Activated naive CD4-positive, alpha-beta T cell treated with anti-CD3 and anti-CD28 coated beads for 36 hours (primary cell): ENCODE results near the gene NFE2L1. TPM values are rescaled to one million over a fixed set of nuclear protein-coding genes. Genes with fewer than 3 reads are reported as not detected.

ENCODE experiments used
- CTCF ChIA-PET: fragments of 350-600 bp; sonication (Branson Sonifier 250); formaldehyde crosslinking; loops from one replicate; lab custom pipeline; 2021; ENCODE audit warnings: antibody characterized with exemption; lab: Charles Lee
- DNase-seq: peaks from one replicate; pipeline ENCODE4 v3.0.0-alpha.2; 2020
- H3K27ac Mint-ChIP-seq: one replicate; pipeline ENCODE4 v1.8.0; 2021; ENCODE audit warnings: mild to moderate bottlenecking, mixed read lengths
- H3K27me3 Mint-ChIP-seq: one replicate; pipeline ENCODE4 v1.8.0; 2021; ENCODE audit warnings: low read depth, mixed read lengths
- H3K36me3 Mint-ChIP-seq: one replicate; pipeline ENCODE4 v1.8.0; 2021; ENCODE audit warnings: low read depth, mixed read lengths
- H3K4me1 Mint-ChIP-seq: one replicate; pipeline ENCODE4 v1.8.0; 2021; ENCODE audit warnings: low read depth, mixed read lengths
- H3K4me3 Mint-ChIP-seq: one replicate; pipeline ENCODE4 v1.8.0; 2021; ENCODE audit warnings: mild to moderate bottlenecking, moderate library complexity, mixed read lengths
- H3K9me3 Mint-ChIP-seq: one replicate; pipeline ENCODE4 v1.8.0; 2021; ENCODE audit warnings: mixed read lengths
- intact Hi-C: fragments of 100-400 bp; cut with micrococcal nuclease; formaldehyde crosslinking; loops from one replicate; pipeline ENCODE4 v1.15.1; 2023
- total RNA-seq, 2 experiments: library from RNA; stranded (reverse); gene quantifications; one replicate each; pipeline ENCODE4 v1.2.3, GENCODE V29; 2021

The NFE2L1 gene
- total RNA-seq, 2 experiments from 2014 or later: 95.2 to 102 TPM

- no peak overlapping the region for H3K4me3 Mint-ChIP-seq
- H3K4me1 Mint-ChIP-seq: peaks cover 73% of the 10 kb centered on the region
- CTCF ChIA-PET: interaction anchor here (1.3 kb wide), 1 partner anchor 25 kb away, joined by 6 read pairs; no protein-coding TSS in a partner anchor
- H3K27me3 Mint-ChIP-seq: no peaks in the 10 kb centered on the region
- intact Hi-C loops: no loop called here
- DNase-seq: no peak
- peak overlapping the region; percentile 63 for H3K27ac Mint-ChIP-seq
- peaks cover 54% of the 10 kb centered on the region for H3K36me3 Mint-ChIP-seq
- H3K9me3 Mint-ChIP-seq: no peaks in the 10 kb centered on the region
Measured at GRCh38 chr17:48051706-48052486, 3.7 kb downstream of the NFE2L1 start.

- Mint-ChIP-seq H3K27me3 (no peaks in the 10 kb centered on the region), H3K27ac (peak overlapping the region; percentile 88), H3K9me3 (no peaks in the 10 kb centered on the region), H3K36me3 (peaks cover 64% of the 10 kb centered on the region), H3K4me3 (no peak overlapping the region), H3K4me1 (peaks cover 83% of the 10 kb centered on the region)
- peak; percentile 22 for DNase-seq
- CTCF ChIA-PET: interaction anchor here (0.7 to 1.3 kb wide), 4 partner anchors 11 to 28 kb away, joined by 3 to 6 read pairs (median 4); no protein-coding TSS in a partner anchor
- intact Hi-C loops: no loop called here
Measured at GRCh38 chr17:48052956-48053757, 5.0 kb downstream of the NFE2L1 start.

DNA sequence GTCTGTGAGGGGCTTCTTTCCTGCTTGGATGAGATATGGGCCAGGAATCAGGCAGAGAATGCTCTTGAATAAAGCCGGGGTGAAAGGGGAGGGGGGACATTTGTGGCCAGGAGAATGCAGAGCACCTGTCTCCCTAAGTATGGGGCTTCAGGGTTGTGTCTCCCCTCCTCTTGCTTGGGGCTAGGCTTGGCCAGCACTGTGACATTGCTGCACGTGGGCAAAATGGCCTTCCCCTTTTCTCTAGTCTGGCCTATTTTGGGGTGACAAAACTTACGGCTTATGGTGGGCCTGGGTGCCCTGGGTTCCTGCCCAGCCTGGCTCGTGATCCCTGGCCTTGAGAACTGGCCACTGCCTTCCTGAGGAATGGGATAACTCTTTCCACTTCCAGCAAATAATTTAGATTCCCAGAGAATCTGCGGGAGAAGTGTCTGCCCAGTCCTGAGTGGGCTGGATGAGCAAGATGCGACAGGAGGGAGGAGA lies 5.6 kb downstream of the NFE2L1 start:
- Mint-ChIP-seq H3K4me1 (peaks cover 84% of the 10 kb centered on the region), H3K27me3 (no peaks in the 10 kb centered on the region), H3K36me3 (peaks cover 70% of the 10 kb centered on the region), H3K27ac (peak overlapping the region; percentile 88), H3K9me3 (no peaks in the 10 kb centered on the region), H3K4me3 (no peak overlapping the region)
- DNase-seq: no peak
- CTCF ChIA-PET: interaction anchor here (0.7 to 1.0 kb wide), 2 partner anchors 11 to 28 kb away, joined by 3 read pairs; no protein-coding TSS in a partner anchor
- intact Hi-C loops: no loop called here

DNA sequence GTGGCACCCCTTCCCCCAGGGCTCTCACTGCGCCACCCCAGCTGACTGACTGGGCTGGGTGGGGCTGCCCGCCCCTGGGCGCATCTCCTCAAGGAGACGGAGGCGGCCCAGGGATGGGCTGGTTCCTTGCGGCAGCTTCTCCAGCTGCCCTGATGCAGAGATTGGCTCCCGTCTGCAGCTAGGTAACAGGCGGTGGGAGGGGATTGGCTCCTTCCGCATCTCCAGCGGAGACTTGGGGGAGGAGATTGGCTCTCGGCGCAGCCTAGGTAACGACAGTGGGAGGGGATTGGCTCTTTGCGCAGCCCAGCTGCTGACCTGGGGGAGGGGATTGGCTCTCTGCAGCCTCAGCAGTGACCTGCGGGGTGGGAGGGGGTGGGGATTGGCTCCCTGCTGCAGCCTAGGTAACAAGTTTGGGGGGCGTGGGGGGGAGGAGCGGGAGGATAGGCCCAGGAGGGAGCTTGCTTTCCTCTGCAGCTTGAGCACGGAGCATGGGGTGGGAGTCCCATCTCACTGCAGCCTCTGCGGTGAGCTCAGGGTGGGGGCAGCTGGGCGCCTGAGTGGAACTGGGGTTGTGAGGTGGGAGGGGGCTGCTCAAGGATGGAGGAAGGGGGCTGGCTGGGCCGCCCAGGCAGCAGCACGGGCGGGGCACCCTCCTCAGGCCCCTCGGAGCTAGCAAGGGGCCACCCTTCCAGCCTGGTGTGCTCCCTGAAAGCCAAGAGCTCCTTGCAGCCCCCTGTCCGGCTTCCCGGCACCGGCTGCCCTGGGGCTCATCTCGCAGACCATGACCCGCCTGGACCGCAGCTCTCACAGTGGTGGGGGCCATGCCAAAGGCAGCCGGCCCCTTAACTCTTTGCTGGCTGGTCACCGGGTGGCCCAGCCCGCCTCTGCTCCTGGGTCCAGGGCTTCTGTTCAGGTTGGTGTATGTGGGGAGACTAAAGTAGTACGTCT lies 6.4 kb downstream of the NFE2L1 start:
- intact Hi-C loops: no loop called here
- H3K36me3 Mint-ChIP-seq: peaks cover 73% of the 10 kb centered on the region
- H3K9me3 Mint-ChIP-seq: no peaks in the 10 kb centered on the region
- no peaks in the 10 kb centered on the region for H3K27me3 Mint-ChIP-seq
- no peak for DNase-seq
- H3K27ac Mint-ChIP-seq: peak overlapping the region; percentile 99
- CTCF ChIA-PET: interaction anchor here (0.8 to 0.9 kb wide), 2 partner anchors 11 to 213 kb away, joined by 3 read pairs; partner anchors contain the start of gene SCRN2
- peaks cover 81% of the 10 kb centered on the region for H3K4me1 Mint-ChIP-seq
- no peak overlapping the region for H3K4me3 Mint-ChIP-seq

GRCh38 chr17:48055531-48056245 lies 7.5 kb downstream of the NFE2L1 start:
- Mint-ChIP-seq H3K36me3 (peaks cover 73% of the 10 kb centered on the region), H3K4me1 (peaks cover 75% of the 10 kb centered on the region), H3K27me3 (no peaks in the 10 kb centered on the region), H3K4me3 (peak overlapping the region; percentile 63), H3K9me3 (no peaks in the 10 kb centered on the region), H3K27ac (peak overlapping the region; percentile 99)
- intact Hi-C loops: loop anchor here (1.0 kb wide), 1 partner anchor 7 kb away; the partner anchor contains the start of gene NFE2L1
- DNase-seq: peak; percentile 90
- CTCF ChIA-PET: interaction anchor here (0.6 to 1.7 kb wide), 18 partner anchors 10 to 1553 kb away, joined by 3 to 9 read pairs (median 4); partner anchors contain the start of gene CDK5RAP3

DNA sequence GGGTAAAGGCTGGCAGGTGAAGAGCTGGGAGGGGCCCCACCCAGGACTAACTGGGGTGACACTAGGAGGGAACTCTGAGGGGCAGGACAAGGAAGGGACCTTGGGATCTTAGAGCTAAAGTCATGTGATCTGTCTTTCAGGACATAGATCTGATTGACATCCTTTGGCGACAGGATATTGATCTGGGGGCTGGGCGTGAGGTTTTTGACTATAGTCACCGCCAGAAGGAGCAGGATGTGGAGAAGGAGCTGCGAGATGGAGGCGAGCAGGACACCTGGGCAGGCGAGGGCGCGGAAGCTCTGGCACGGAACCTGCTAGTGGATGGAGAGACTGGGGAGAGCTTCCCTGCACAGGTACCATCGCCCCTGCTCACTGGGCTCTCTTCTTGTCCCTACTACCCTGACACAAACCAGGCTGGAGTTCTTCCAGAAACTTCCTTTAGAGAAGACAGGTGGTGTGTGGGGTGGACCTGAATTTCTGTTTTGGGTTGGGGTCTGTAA lies 8.1 kb downstream of the NFE2L1 start:
- DNase-seq: peak; percentile 49
- intact Hi-C loops: loop anchor here (1.0 kb wide), 1 partner anchor 8 kb away; the partner anchor contains the start of gene NFE2L1
- H3K36me3 Mint-ChIP-seq: peaks cover 70% of the 10 kb centered on the region
- no peaks in the 10 kb centered on the region for H3K9me3 Mint-ChIP-seq
- H3K4me3 Mint-ChIP-seq: peak overlapping the region; percentile 63
- no peaks in the 10 kb centered on the region for H3K27me3 Mint-ChIP-seq
- peak overlapping the region; percentile 99 for H3K27ac Mint-ChIP-seq
- CTCF ChIA-PET: interaction anchor here (0.6 to 1.7 kb wide), 14 partner anchors 9 to 200 kb away, joined by 3 to 9 read pairs (median 4); partner anchors contain the start of gene CDK5RAP3
- H3K4me1 Mint-ChIP-seq: peaks cover 69% of the 10 kb centered on the region

DNA sequence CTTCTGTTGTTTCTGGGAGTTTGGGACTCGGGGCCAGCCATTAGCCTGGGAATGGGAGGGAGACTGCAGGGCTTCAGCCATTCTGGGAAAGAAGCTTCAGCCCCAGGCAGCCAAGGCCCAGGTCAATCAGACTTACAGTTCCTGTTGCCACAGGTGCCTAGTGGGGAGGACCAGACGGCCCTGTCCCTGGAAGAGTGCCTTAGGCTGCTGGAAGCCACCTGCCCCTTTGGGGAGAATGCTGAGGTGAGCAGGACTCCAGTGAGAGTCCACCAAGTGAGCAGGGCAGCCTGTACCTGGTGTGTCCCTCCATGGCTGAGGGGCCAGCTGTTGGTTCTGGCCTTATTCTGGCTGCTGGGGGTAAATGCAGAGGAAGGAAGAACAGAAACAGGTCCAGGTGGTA lies 8.7 kb downstream of the NFE2L1 start:
- peaks cover 64% of the 10 kb centered on the region for H3K4me1 Mint-ChIP-seq

DNA sequence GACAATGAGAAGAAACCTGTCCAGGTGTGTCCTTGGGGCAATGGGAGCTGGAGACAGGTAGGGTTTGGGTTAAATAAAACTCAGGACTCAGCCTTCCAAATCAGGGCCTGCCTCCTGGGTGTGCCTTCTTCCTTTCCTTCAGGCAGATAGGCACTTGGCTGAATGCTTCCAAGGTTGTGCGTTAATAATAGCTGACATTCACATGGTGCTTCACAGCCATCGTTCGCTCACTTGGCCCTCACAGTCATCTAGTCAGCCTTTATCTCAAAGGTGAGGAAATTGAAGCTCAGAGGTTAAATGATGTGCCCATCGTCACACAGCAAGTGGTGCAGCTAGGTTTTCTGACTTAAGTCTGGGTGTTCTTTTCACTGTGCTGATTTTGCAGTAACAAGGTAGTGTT lies 9.5 kb downstream of the NFE2L1 start:
- no peaks in the 10 kb centered on the region for H3K9me3 Mint-ChIP-seq
- CTCF ChIA-PET: interaction anchor here (0.8 to 2.4 kb wide), 4 partner anchors 9 to 32 kb away, joined by 3 to 8 read pairs (median 7); no protein-coding TSS in a partner anchor
- no peak overlapping the region for H3K4me3 Mint-ChIP-seq
- H3K27ac Mint-ChIP-seq: peak overlapping the region; percentile 99
- no peak for DNase-seq
- no peaks in the 10 kb centered on the region for H3K27me3 Mint-ChIP-seq
- peaks cover 66% of the 10 kb centered on the region for H3K36me3 Mint-ChIP-seq
- peaks cover 58% of the 10 kb centered on the region for H3K4me1 Mint-ChIP-seq
- intact Hi-C loops: no loop called here

More for the DNA sequence above, 8.7 kb downstream of the NFE2L1 start:
- Mint-ChIP-seq H3K27ac (peak overlapping the region; percentile 99), H3K4me3 (peak overlapping the region; percentile 63), H3K9me3 (no peaks in the 10 kb centered on the region), H3K27me3 (no peaks in the 10 kb centered on the region), H3K36me3 (peaks cover 67% of the 10 kb centered on the region)
- no peak for DNase-seq
- intact Hi-C loops: loop anchor here (1.0 kb wide), 1 partner anchor 9 kb away; the partner anchor contains the start of gene NFE2L1
- CTCF ChIA-PET: interaction anchor here (1.1 to 2.4 kb wide), 7 partner anchors 8 to 52 kb away, joined by 3 to 9 read pairs (median 4); no protein-coding TSS in a partner anchor

DNA sequence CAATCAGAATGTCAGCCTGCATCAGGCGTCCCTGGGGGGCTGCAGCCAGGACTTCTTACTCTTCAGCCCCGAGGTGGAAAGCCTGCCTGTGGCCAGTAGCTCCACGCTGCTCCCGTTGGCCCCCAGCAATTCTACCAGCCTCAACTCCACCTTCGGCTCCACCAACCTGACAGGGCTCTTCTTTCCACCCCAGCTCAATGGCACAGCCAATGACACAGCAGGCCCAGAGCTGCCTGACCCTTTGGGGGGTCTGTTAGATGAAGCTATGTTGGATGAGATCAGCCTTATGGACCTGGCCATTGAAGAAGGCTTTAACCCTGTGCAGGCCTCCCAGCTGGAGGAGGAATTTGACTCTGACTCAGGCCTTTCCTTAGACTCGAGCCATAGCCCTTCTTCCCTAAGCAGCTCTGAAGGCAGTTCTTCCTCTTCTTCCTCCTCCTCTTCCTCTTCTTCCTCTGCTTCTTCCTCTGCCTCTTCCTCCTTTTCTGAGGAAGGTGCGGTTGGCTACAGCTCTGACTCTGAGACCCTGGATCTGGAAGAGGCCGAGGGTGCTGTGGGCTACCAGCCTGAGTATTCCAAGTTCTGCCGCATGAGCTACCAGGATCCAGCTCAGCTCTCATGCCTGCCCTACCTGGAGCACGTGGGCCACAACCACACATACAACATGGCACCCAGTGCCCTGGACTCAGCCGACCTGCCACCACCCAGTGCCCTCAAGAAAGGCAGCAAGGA lies 10.4 kb downstream of the NFE2L1 start:
- intact Hi-C loops: no loop called here
- CTCF ChIA-PET: interaction anchor here (0.8 to 2.4 kb wide), 5 partner anchors 8 to 33 kb away, joined by 3 to 8 read pairs (median 6); no protein-coding TSS in a partner anchor
- H3K36me3 Mint-ChIP-seq: peaks cover 61% of the 10 kb centered on the region
- DNase-seq: no peak
- H3K27me3 Mint-ChIP-seq: no peaks in the 10 kb centered on the region
- peak overlapping the region; percentile 81 for H3K27ac Mint-ChIP-seq
- no peaks in the 10 kb centered on the region for H3K9me3 Mint-ChIP-seq
- H3K4me3 Mint-ChIP-seq: no peak overlapping the region
- H3K4me1 Mint-ChIP-seq: peaks cover 48% of the 10 kb centered on the region

- Mint-ChIP-seq H3K4me3 (no peak overlapping the region), H3K27ac (peak overlapping the region; percentile 81), H3K27me3 (no peaks in the 10 kb centered on the region), H3K4me1 (peaks cover 42% of the 10 kb centered on the region), H3K36me3 (peaks cover 60% of the 10 kb centered on the region), H3K9me3 (no peaks in the 10 kb centered on the region)
- intact Hi-C loops: no loop called here
- DNase-seq: no peak
- CTCF ChIA-PET: interaction anchor here (1.2 to 2.4 kb wide), 4 partner anchors 9 to 34 kb away, joined by 3 to 8 read pairs (median 7); no protein-coding TSS in a partner anchor
Measured at GRCh38 chr17:48059125-48059668, 11.0 kb downstream of the NFE2L1 start.
